Measurements from ENCODE around the gene PTPRG. TPM values are rescaled to one million over a fixed set of nuclear protein-coding genes. Genes with fewer than 3 reads are reported as not detected.

PTPRG gene
- total and polyA plus RNA-seq, 2 donors (not counting 3 experiments of a cell fraction or from before 2014, with no cell fraction given), result 8.9 to 39.1 TPM

GRCh38 chr3:62041681-62042080 is 480.3 kb downstream of the PTPRG start:
- Histone ChIP-seq H3K4me1 (ENCODE audit: control insufficient read depth, extremely low read depth, insufficient read depth, low read length) (no peaks in the 10 kb centered on the region), H3K9ac (replicated peaks; ENCODE audit: extremely low read depth, insufficient read depth, low read length) (no peak overlapping the region), H3K4me3 (replicated peaks in 1 of 3; ENCODE audit: insufficient read depth in 1 of 3, low read depth in 1 of 3, low read length in 3 of 3) (no peak overlapping the region), H3K9me3 (replicated peaks; ENCODE audit: control insufficient read depth, insufficient read depth, low read length) (no peaks in the 10 kb centered on the region), H3K27me3 (ENCODE audit: control insufficient read depth in 2 of 2, insufficient read depth in 2 of 2, low read length in 2 of 2) (no peaks in the 10 kb centered on the region), H3K9me1 (replicated peaks; ENCODE audit: control insufficient read depth, extremely low read depth, insufficient read depth, low read length) (no peaks in the 10 kb centered on the region), H4K20me1 (replicated peaks; ENCODE audit: control insufficient read depth, extremely low read depth, insufficient read depth, low read length) (no peaks in the 10 kb centered on the region), H3K27ac (ENCODE audit: insufficient read depth, low read depth, low read length) (no peak overlapping the region), H3K79me2 (ENCODE audit: control insufficient read depth, insufficient read depth, low read length) (no peaks in the 10 kb centered on the region), H2AFZ (ENCODE audit: low read depth, low read length) (no peak overlapping the region), H3K4me2 (ENCODE audit: insufficient read depth, low read length) (no peak overlapping the region), H3K36me3 (ENCODE audit: control insufficient read depth in 2 of 2, extremely low read depth in 1 of 2, insufficient read depth in 2 of 2, low read length in 2 of 2) (no peaks in the 10 kb centered on the region)
- FAIRE-seq, result no peak
- dilution Hi-C loops (cut with MboI; ENCODE audit: extremely low pct_ligation_motif_present, low sequenced_read_pairs), result no loop called here
- POLR2A ChIA-PET, result no interaction called here
- CTCF ChIA-PET, result no interaction called here
- intact Hi-C loops (cut with micrococcal nuclease), result no loop called here
- no TSS peak for BruUV-seq (replicated peaks)
- DNase-seq (ENCODE audit: low read depth, low spot score), result no peak
- no peak for TF ChIP-seq GATA2 (IDR thresholded peaks at IDR 0.05; ENCODE audit: insufficient read depth, insufficient read length, low read depth, low read length)
- no peak for TF ChIP-seq POLR2AphosphoS5 (IDR thresholded peaks at IDR 0.05; ENCODE audit: insufficient read depth, low read depth, low read length)
- TF ChIP-seq JUN (IDR thresholded peaks at IDR 0.05; ENCODE audit: borderline replicate concordance, insufficient read depth, insufficient read length, low read depth), result no peak
- no peak for TF ChIP-seq CTCF (IDR thresholded peaks at IDR 0.05; ENCODE audit: extremely low read depth in 1 of 2, insufficient read depth in 1 of 2, low read depth in 1 of 2, low read length in 2 of 2)
- TF ChIP-seq MYC (IDR thresholded peaks at IDR 0.05; ENCODE audit: low read depth, low read length), result no peak
- no peak for TF ChIP-seq FOS (IDR thresholded peaks at IDR 0.05; ENCODE audit: borderline replicate concordance, insufficient read depth, low read length)
- no peak for TF ChIP-seq POLR2A (IDR thresholded peaks at IDR 0.05; ENCODE audit: low read depth, low read length)
- TF ChIP-seq MAX (IDR thresholded peaks at IDR 0.05; ENCODE audit: insufficient read depth, insufficient read length), result no peak
- no peak for TF ChIP-seq EZH2 (IDR thresholded peaks at IDR 0.05; ENCODE audit: borderline replicate concordance, low read depth, low read length, severe bottlenecking)
